SJCRH30 (cell line): Measurements from ENCODE around the gene AGPAT1. TPM values are rescaled to one million over a fixed set of nuclear protein-coding genes. Genes with fewer than 3 reads are reported as not detected.

Experiments
- DNase-seq, 2 experiments: peaks; one replicate each; pipeline ENCODE4 v3.0.0-alpha.2; 2015 to 2020
- H3K27ac ChIP-seq: fragments of 250-450 bp; sonication (Bioruptor Pico); 2 replicates; pipeline ENCODE4 v1.5.1; 2020; ENCODE audit warnings: mild to moderate bottlenecking, moderate library complexity
- H3K27me3 ChIP-seq: fragments of 250-450 bp; sonication (Bioruptor Pico); 2 replicates; pipeline ENCODE4 v1.5.1; 2020; ENCODE audit warnings: mild to moderate bottlenecking, moderate library complexity
- H3K36me3 ChIP-seq: fragments of 250-450 bp; sonication (Bioruptor Pico); 2 replicates; pipeline ENCODE4 v1.5.1; 2020; ENCODE audit warnings: mild to moderate bottlenecking, moderate library complexity
- H3K4me1 ChIP-seq: fragments of 250-450 bp; sonication (Bioruptor Pico); 2 replicates; pipeline ENCODE4 v1.5.1; 2020; ENCODE audit warnings: mild to moderate bottlenecking, moderate library complexity
- H3K4me3 ChIP-seq: fragments of 250-450 bp; sonication (Bioruptor Pico); 2 replicates; pipeline ENCODE4 v1.5.1; 2020; ENCODE audit warnings: mild to moderate bottlenecking, moderate library complexity
- H3K9me3 ChIP-seq: fragments of 250-450 bp; sonication (Bioruptor Pico); replicated peaks from 2 replicates; pipeline ENCODE4 v1.5.1; 2020; ENCODE audit warnings: mild to moderate bottlenecking, moderate library complexity
- total RNA-seq: library from RNA; depleted of rRNA; stranded (reverse); fragments of >200 nt; shearing (Covaris generic); gene quantifications from 2 replicates; pipeline ENCODE4 v1.2.3, GENCODE V29; 2014; rRNA removed

The AGPAT1 gene
- total RNA-seq, 1 experiment from 2014 or later: 70.3 TPM

GRCh38 chr6:32118782-32119628, 56.9 kb downstream of the AGPAT1 start:
- no peak overlapping the region for H3K4me3 ChIP-seq
- peaks cover 26% of the 10 kb centered on the region for H3K36me3 ChIP-seq
- no peaks in the 10 kb centered on the region for H3K27me3 ChIP-seq
- peak; percentile 72 to 80 for DNase-seq
- no peaks in the 10 kb centered on the region for H3K4me1 ChIP-seq
- no peaks in the 10 kb centered on the region for H3K9me3 ChIP-seq
- no peak overlapping the region for H3K27ac ChIP-seq

Other genes starting within 250 kb of the AGPAT1 start
- 1.2 and 1.5 TPM in 2 replicates for gene C2, start 248.4 kb downstream of the AGPAT1 start, total RNA-seq
- gene CFB, start 230.0 kb downstream of the AGPAT1 start, total RNA-seq: not detected in 2 replicates
- 66.3 and 70.1 TPM in 2 replicates for gene NELFE, start 217.1 kb downstream of the AGPAT1 start, total RNA-seq
- gene SKIC2, start 216.9 kb downstream of the AGPAT1 start, total RNA-seq: 27.3 and 37.4 TPM in 2 replicates
- 13.8 and 17.8 TPM in 2 replicates for gene DXO, start 203.9 kb downstream of the AGPAT1 start, total RNA-seq
- 0.81 and 2.5 TPM in 2 replicates for gene C4A, start 194.0 kb downstream of the AGPAT1 start, total RNA-seq
- gene C4B, start 161.3 kb downstream of the AGPAT1 start, total RNA-seq: 1.2 and 1.8 TPM in 2 replicates
- 0.08 TPM in 1 of 2 replicates, not detected in the other for gene CYP21A2, start 137.7 kb downstream of the AGPAT1 start, total RNA-seq
- 1.6 and 3.3 TPM in 2 replicates for gene TNXB, start 66.7 kb downstream of the AGPAT1 start, total RNA-seq
- gene ATF6B, start 47.8 kb downstream of the AGPAT1 start, total RNA-seq: 26.1 and 33.0 TPM in 2 replicates
- gene FKBPL, start 45.8 kb downstream of the AGPAT1 start, total RNA-seq: 8.2 and 8.7 TPM in 2 replicates
- gene PRRT1, start 24.1 kb downstream of the AGPAT1 start, total RNA-seq: 0.25 and 0.30 TPM in 2 replicates
- 120 and 150 TPM in 2 replicates for gene PPT2, start 21.9 kb downstream of the AGPAT1 start, total RNA-seq
- 6.4 and 8.8 TPM in 2 replicates for gene EGFL8, start 11.5 kb downstream of the AGPAT1 start, total RNA-seq
- gene RNF5, start 2.3 kb upstream of the AGPAT1 start, total RNA-seq: 60.0 and 63.7 TPM in 2 replicates
- 0.71 and 1.4 TPM in 2 replicates for gene AGER, start 8.2 kb upstream of the AGPAT1 start, total RNA-seq
- gene PBX2, start 14.1 kb upstream of the AGPAT1 start, total RNA-seq: 39.4 and 41.7 TPM in 2 replicates
- 2.8 and 3.6 TPM in 2 replicates for gene GPSM3, start 16.6 kb upstream of the AGPAT1 start, total RNA-seq
- 4.1 and 4.9 TPM in 2 replicates for gene NOTCH4, start 48.0 kb upstream of the AGPAT1 start, total RNA-seq
- gene TSBP1, start 195.8 kb upstream of the AGPAT1 start, total RNA-seq: not detected in 2 replicates
- not detected in 2 replicates for gene BTNL2, start 231.1 kb upstream of the AGPAT1 start, total RNA-seq